ENCODE results near the gene DAAM2. TPM values are rescaled to one million over a fixed set of nuclear protein-coding genes. Genes with fewer than 3 reads are reported as not detected.

DAAM2 gene
- total RNA-seq, 2 experiments from 2014 or later = 0.09 to 1.1 TPM

GRCh38 chr6:39806278-39806677 is 14.1 kb downstream of the DAAM2 start:
- no peak overlapping the region for H3K27ac ChIP-seq (ENCODE audit: low read depth, low read length, poor library complexity, severe bottlenecking)
- peaks cover 20% of the 10 kb centered on the region for H3K4me1 ChIP-seq (ENCODE audit: insufficient read depth, low read length, poor library complexity, severe bottlenecking)
- no peaks in the 10 kb centered on the region for H3K9me2 ChIP-seq (ENCODE audit: insufficient read depth, low read length)
- no peaks in the 10 kb centered on the region for H3K9me3 ChIP-seq (ENCODE audit: low read length)
- no TSS peak for BruUV-seq (replicated peaks)
- H3K79me2 ChIP-seq (ENCODE audit: insufficient read depth, low read depth, low read length) = no peaks in the 10 kb centered on the region
- POLR2A ChIA-PET = no interaction called here
- no peak for DNase-seq (ENCODE audit: low spot score)
- H3K4me3 ChIP-seq (ENCODE audit: low read depth, low read length, poor library complexity, severe bottlenecking) = no peak overlapping the region
- intact Hi-C loops (cut with micrococcal nuclease; ENCODE audit: unreplicated experiment) = no loop called here
- CTCF ChIA-PET (ENCODE audit: unreplicated experiment) = no interaction called here
- H3K36me3 ChIP-seq (ENCODE audit: insufficient read depth, low read length) = no peaks in the 10 kb centered on the region
- no peak overlapping the region for H3K4me2 ChIP-seq (ENCODE audit: low read length)
- no peaks in the 10 kb centered on the region for H4K20me1 ChIP-seq (ENCODE audit: insufficient read depth, low read length)
- TF ChIP-seq CTCF (conservative IDR thresholded peaks at IDR 0.05; ENCODE audit: low read length) (no peak), EZH2phosphoT487 (IDR thresholded peaks at IDR 0.05; ENCODE audit: borderline replicate concordance, low read depth, low read length) (no peak)
- no peak overlapping the region for H2AFZ ChIP-seq (ENCODE audit: low read length)

GRCh38 chr6:39808346-39808745 is 16.2 kb downstream of the DAAM2 start:
- H3K9me2 ChIP-seq (ENCODE audit: insufficient read depth, low read length) = no peaks in the 10 kb centered on the region

GRCh38 chr6:39808964-39809363 is 16.8 kb downstream of the DAAM2 start:
- H3K9me2 ChIP-seq (ENCODE audit: insufficient read depth, low read length) = no peaks in the 10 kb centered on the region
- CTCF ChIA-PET (ENCODE audit: unreplicated experiment) = no interaction called here
- no peaks in the 10 kb centered on the region for H3K9me3 ChIP-seq (ENCODE audit: low read length)
- no peak for DNase-seq (ENCODE audit: low spot score)
- H3K4me2 ChIP-seq (ENCODE audit: low read length) = no peak overlapping the region
- POLR2A ChIA-PET = no interaction called here
- intact Hi-C loops (cut with micrococcal nuclease; ENCODE audit: unreplicated experiment) = no loop called here
- no peaks in the 10 kb centered on the region for H3K79me2 ChIP-seq (ENCODE audit: insufficient read depth, low read depth, low read length)
- H3K4me1 ChIP-seq (ENCODE audit: insufficient read depth, low read length, poor library complexity, severe bottlenecking) = peaks cover 47% of the 10 kb centered on the region
- H4K20me1 ChIP-seq (ENCODE audit: insufficient read depth, low read length) = no peaks in the 10 kb centered on the region
- H3K27ac ChIP-seq (ENCODE audit: low read depth, low read length, poor library complexity, severe bottlenecking) = no peak overlapping the region
- H3K4me3 ChIP-seq (ENCODE audit: low read depth, low read length, poor library complexity, severe bottlenecking) = no peak overlapping the region
- H2AFZ ChIP-seq (ENCODE audit: low read length) = no peak overlapping the region
- TF ChIP-seq CTCF (conservative IDR thresholded peaks at IDR 0.05; ENCODE audit: low read length) (no peak), EZH2phosphoT487 (IDR thresholded peaks at IDR 0.05; ENCODE audit: borderline replicate concordance, low read depth, low read length) (no peak)
- H3K36me3 ChIP-seq (ENCODE audit: insufficient read depth, low read length) = no peaks in the 10 kb centered on the region
- BruUV-seq (replicated peaks) = no TSS peak

More at GRCh38 chr6:39808346-39808745, 16.2 kb downstream of the DAAM2 start:
- H3K9me3 ChIP-seq (ENCODE audit: low read length) = no peaks in the 10 kb centered on the region
- ChIA-PET POLR2A (no interaction called here), CTCF (ENCODE audit: unreplicated experiment) (no interaction called here)
- H3K4me3 ChIP-seq (ENCODE audit: low read depth, low read length, poor library complexity, severe bottlenecking) = no peak overlapping the region
- H3K79me2 ChIP-seq (ENCODE audit: insufficient read depth, low read depth, low read length) = no peaks in the 10 kb centered on the region
- TF ChIP-seq EZH2phosphoT487 (IDR thresholded peaks at IDR 0.05; ENCODE audit: borderline replicate concordance, low read depth, low read length) = no peak
- no peaks in the 10 kb centered on the region for H4K20me1 ChIP-seq (ENCODE audit: insufficient read depth, low read length)
- no peaks in the 10 kb centered on the region for H3K36me3 ChIP-seq (ENCODE audit: insufficient read depth, low read length)
- BruUV-seq (replicated peaks) = no TSS peak
- no peak overlapping the region for H3K4me2 ChIP-seq (ENCODE audit: low read length)
- H2AFZ ChIP-seq (ENCODE audit: low read length) = no peak overlapping the region
- intact Hi-C loops (cut with micrococcal nuclease; ENCODE audit: unreplicated experiment) = no loop called here
- H3K27ac ChIP-seq (ENCODE audit: low read depth, low read length, poor library complexity, severe bottlenecking) = no peak overlapping the region
- peaks cover 40% of the 10 kb centered on the region for H3K4me1 ChIP-seq (ENCODE audit: insufficient read depth, low read length, poor library complexity, severe bottlenecking)
- no peak for DNase-seq (ENCODE audit: low spot score)

Measured in OCI-LY7 (cell line).